ENCODE data around the gene C7orf25. TPM values are rescaled to one million over a fixed set of nuclear protein-coding genes. Genes with fewer than 3 reads are reported as not detected.

C7orf25 gene
- total RNA-seq, 1 donor from 2014 or later: 5.5 TPM

DNA sequence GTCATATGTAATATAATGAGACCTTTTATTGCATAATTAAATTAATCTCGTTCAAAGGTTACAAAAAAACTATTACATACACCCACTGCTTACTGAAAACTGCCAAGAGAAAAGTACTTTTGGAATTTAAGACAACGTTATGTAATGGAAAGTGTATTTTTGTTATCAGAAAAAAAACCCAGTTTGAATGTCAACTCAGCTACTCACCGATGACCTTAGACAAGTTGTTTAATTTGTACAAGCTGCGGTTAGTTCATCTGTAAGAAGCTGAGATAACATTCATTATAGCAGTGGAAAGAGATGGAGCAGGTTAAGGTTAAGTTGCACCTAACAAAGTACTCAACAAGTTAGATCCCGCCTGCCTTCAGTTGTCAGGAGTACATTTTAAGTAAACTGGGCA, 19.0 kb upstream of the C7orf25 start:
- TF ChIP-seq, protein P1, sequence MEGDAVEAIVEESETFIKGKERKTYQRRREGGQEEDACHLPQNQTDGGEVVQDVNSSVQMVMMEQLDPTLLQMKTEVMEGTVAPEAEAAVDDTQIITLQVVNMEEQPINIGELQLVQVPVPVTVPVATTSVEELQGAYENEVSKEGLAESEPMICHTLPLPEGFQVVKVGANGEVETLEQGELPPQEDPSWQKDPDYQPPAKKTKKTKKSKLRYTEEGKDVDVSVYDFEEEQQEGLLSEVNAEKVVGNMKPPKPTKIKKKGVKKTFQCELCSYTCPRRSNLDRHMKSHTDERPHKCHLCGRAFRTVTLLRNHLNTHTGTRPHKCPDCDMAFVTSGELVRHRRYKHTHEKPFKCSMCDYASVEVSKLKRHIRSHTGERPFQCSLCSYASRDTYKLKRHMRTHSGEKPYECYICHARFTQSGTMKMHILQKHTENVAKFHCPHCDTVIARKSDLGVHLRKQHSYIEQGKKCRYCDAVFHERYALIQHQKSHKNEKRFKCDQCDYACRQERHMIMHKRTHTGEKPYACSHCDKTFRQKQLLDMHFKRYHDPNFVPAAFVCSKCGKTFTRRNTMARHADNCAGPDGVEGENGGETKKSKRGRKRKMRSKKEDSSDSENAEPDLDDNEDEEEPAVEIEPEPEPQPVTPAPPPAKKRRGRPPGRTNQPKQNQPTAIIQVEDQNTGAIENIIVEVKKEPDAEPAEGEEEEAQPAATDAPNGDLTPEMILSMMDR (IDR thresholded peaks at IDR 0.05): no peak
- no peak for ATAC-seq (ENCODE audit: low read depth)
- intact Hi-C loops (cut with micrococcal nuclease): loop anchor here (5.0 kb wide), 1 partner anchor 1049 kb away; no protein-coding TSS in a partner anchor
- no peak overlapping the region for H3K27ac Mint-ChIP-seq
- peaks cover 64% of the 10 kb centered on the region for H3K4me1 Mint-ChIP-seq
- H3K4me3 Mint-ChIP-seq: peak overlapping the region; percentile 100
- POLR2A ChIA-PET: interaction anchor here (1.0 to 1.5 kb wide), 3 partner anchors 9 to 16 kb away, joined by 4 to 5 read pairs (median 4); no protein-coding TSS in a partner anchor
- CTCF ChIA-PET: interaction anchor here (0.6 to 2.8 kb wide), 4 partner anchors 10 to 330 kb away, joined by 3 to 23 read pairs (median 4); no protein-coding TSS in a partner anchor
- H3K36me3 Mint-ChIP-seq (ENCODE audit: low read depth): peaks cover 44% of the 10 kb centered on the region
- no peaks in the 10 kb centered on the region for H3K9me3 Mint-ChIP-seq
- no peaks in the 10 kb centered on the region for H3K27me3 Mint-ChIP-seq
- no peak for DNase-seq

GRCh38 chr7:42929449-42929848, 17.6 kb upstream of the C7orf25 start:
- Mint-ChIP-seq H3K4me1 (peaks cover 72% of the 10 kb centered on the region), H3K9me3 (no peaks in the 10 kb centered on the region), H3K27ac (no peak overlapping the region), H3K4me3 (no peak overlapping the region), H3K27me3 (no peaks in the 10 kb centered on the region), H3K36me3 (ENCODE audit: low read depth) (peaks cover 50% of the 10 kb centered on the region)
- ChIA-PET POLR2A (interaction anchor here (0.9 kb wide), 1 partner anchor 17 kb away, joined by 3 read pairs; no protein-coding TSS in a partner anchor), CTCF (interaction anchor here (0.6 to 1.4 kb wide), 2 partner anchors 10 to 12 kb away, joined by 3 to 5 read pairs; no protein-coding TSS in a partner anchor)
- DNase-seq (no peak), ATAC-seq (ENCODE audit: low read depth) (no peak)
- TF ChIP-seq, protein P1 (IDR thresholded peaks at IDR 0.05): no peak
- intact Hi-C loops (cut with micrococcal nuclease): no loop called here

GRCh38 chr7:42928754-42929153, 16.9 kb upstream of the C7orf25 start:
- Mint-ChIP-seq H3K4me1 (peaks cover 68% of the 10 kb centered on the region), H3K36me3 (ENCODE audit: low read depth) (peaks cover 55% of the 10 kb centered on the region), H3K9me3 (no peaks in the 10 kb centered on the region), H3K27me3 (no peaks in the 10 kb centered on the region), H3K4me3 (no peak overlapping the region), H3K27ac (peak overlapping the region; percentile 44)
- POLR2A ChIA-PET: interaction anchor here (0.9 kb wide), 1 partner anchor 16 kb away, joined by 3 read pairs; no protein-coding TSS in a partner anchor
- intact Hi-C loops (cut with micrococcal nuclease): no loop called here
- CTCF ChIA-PET: no interaction called here
- ATAC-seq (ENCODE audit: low read depth) (no peak), DNase-seq (no peak)
- TF ChIP-seq, protein P1 (IDR thresholded peaks at IDR 0.05): no peak

GRCh38 chr7:42926204-42926603, 14.3 kb upstream of the C7orf25 start:
- ATAC-seq (ENCODE audit: low read depth): no peak
- intact Hi-C loops (cut with micrococcal nuclease): no loop called here
- Mint-ChIP-seq H3K36me3 (ENCODE audit: low read depth) (peaks cover 60% of the 10 kb centered on the region), H3K4me3 (no peak overlapping the region), H3K9me3 (no peaks in the 10 kb centered on the region), H3K27me3 (no peaks in the 10 kb centered on the region), H3K27ac (no peak overlapping the region), H3K4me1 (peaks cover 51% of the 10 kb centered on the region)
- ChIA-PET CTCF (interaction anchor here (1.5 kb wide), 1 partner anchor 15 kb away, joined by 6 read pairs; no protein-coding TSS in a partner anchor), POLR2A (no interaction called here)
- TF ChIP-seq, protein P1 (IDR thresholded peaks at IDR 0.05): no peak
- no peak for DNase-seq

- DNase-seq (no peak), ATAC-seq (ENCODE audit: low read depth) (no peak)
- intact Hi-C loops (cut with micrococcal nuclease): no loop called here
- CTCF ChIA-PET: interaction anchor here (1.9 kb wide), 1 partner anchor 15 kb away, joined by 5 read pairs; no protein-coding TSS in a partner anchor
- Mint-ChIP-seq H3K9me3 (no peaks in the 10 kb centered on the region), H3K27me3 (no peaks in the 10 kb centered on the region), H3K4me1 (peaks cover 45% of the 10 kb centered on the region), H3K27ac (no peak overlapping the region), H3K4me3 (no peak overlapping the region), H3K36me3 (ENCODE audit: low read depth) (peaks cover 66% of the 10 kb centered on the region)
- TF ChIP-seq, protein P1 (IDR thresholded peaks at IDR 0.05): no peak
- POLR2A ChIA-PET: no interaction called here
These were observed 13.8 kb upstream of the C7orf25 start for GRCh38 chr7:42925630-42926029.

Measured in activated B cell treated with CpG ODN at 0.5 μM for 24 hours (primary cell).